GM18498 (cell line): Measurements from ENCODE around the gene ABCD1.
"Not testable (repeated sequence)": the region's sequence is repeated elsewhere in the genome, so short reads cannot be mapped to it uniquely, and the experiment has no call there.

Experiments
- ATAC-seq: cut with Tn5 transposase; IDR thresholded peaks from one replicate; pipeline ENCODE4 v1.9.1; 2021; ENCODE audit warnings: mild to moderate bottlenecking, moderate library complexity; ENCODE audit not compliant: unreplicated experiment

ABCD1 gene

DNA sequence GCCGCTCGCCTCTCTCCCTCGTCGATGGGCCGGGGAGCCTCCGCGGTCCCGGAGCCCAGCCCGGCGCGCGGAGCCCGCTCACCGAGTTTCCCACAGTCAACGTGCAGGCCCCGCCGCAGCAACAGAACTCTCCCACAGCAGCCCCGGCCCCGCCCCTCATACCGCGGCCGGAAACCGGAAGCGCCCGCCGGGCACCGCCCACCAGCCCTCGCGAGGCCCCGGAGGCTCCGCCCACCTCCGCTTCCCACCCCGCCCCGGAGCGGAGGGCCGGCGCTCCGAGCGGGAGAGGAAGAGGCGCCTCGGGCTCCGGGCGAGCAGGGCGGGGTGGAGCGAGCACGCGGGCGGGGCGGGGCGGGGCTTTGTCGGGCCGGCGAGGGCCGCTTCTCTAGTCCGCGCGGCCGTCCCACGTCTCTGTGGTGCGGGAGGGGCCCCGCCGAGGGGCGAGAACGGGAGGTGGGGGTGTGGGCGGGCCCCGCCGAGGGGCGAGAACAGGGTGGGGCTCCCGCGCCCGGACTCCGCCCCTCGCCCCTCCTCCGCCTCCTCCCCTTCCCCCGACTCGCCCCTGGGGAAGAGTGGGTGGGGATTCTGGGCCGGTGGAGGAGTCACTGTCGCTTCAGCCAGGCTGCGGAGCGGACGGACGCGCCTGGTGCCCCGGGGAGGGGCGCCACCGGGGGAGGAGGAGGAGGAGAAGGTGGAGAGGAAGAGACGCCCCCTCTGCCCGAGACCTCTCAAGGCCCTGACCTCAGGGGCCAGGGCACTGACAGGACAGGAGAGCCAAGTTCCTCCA, at the start of gene ABCD1, which contains the start of gene BCAP31:
TSS of gene ABCD1 (plus strand) at position 605 of the 787 bp plus-strand sequence. CDS start 411 bp downstream, outside the sequence.
TSS of gene BCAP31 (minus strand) at position 136 of the 787 bp plus-strand sequence. CDS start 1,143 bp downstream, outside the sequence.
- ATAC-seq, result peak; percentile 68

DNA sequence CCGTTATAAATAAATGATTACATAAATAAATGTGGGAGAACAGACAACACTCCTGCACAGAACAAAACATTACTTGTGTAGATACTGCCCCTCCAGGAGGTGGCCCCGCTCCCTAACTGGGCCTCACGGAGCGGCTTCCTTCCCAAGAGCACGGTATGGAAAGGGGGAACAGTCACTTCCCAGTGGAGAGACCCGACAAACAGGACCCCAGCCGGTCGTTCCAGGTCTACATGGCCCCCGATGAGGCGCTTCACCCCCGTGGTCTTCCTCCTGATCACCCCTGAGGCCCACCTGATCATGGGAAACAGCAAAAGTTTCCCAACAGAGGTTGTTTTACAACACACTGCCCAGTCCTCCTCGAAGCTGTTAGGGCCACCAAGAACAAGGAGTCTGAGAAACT, 43.5 kb upstream of the ABCD1 start:
- no peak for ATAC-seq

DNA sequence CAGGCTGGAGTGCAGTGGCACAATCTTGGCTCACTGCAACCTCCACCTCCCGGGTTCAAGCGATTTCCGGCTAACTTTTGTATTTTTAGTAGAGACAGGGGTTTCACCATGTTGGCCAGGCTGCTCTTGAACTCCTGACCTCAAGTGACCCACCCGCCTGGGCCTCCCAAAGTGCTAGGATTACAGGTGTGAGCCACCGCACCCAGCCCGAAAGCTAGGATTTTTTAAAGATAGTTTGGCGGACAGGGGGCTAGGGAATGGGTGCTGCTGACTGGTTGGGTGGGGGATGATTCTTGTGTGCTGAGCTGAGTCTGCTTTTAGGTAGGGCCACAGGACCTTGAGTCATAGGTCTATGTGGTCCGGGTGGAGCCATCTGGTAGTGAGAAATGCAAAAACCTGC, 41.2 kb upstream of the ABCD1 start:
- ATAC-seq, result not testable (repeated sequence)

DNA sequence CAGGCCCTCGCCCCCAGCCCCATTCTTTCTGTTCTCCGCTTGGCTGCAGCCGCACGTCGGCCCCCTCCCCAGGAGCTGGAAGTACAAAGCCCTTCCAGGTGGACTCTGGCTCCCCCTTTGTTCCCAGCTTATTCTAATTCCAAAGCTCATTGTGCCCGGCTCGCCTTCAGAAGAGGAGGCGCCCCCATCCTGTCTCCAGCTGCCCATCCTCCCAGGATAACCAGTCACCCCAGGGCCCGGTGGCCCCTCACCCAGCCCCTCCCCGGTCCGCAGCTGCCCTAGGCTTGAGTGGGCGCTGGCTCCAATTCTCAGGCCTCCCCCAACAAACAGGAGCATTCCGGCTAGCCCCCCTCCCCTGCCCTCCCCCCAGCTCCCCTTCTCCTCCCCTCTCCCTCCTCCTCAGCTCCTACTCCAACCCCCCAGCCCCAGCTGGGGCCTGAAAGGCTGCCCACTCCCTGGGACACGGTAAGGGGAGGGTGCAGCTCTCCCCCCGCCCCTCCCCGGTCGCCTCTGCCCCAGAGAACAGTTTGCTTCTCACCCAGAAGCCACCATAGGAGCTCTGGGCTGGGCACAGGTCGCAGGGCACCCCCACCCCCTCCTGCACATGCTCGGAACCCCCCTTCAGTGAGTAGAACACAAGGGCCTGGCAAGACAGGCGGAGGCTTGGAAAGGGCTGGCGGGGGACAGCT, 40.0 kb upstream of the ABCD1 start:
- ATAC-seq, result no peak

DNA sequence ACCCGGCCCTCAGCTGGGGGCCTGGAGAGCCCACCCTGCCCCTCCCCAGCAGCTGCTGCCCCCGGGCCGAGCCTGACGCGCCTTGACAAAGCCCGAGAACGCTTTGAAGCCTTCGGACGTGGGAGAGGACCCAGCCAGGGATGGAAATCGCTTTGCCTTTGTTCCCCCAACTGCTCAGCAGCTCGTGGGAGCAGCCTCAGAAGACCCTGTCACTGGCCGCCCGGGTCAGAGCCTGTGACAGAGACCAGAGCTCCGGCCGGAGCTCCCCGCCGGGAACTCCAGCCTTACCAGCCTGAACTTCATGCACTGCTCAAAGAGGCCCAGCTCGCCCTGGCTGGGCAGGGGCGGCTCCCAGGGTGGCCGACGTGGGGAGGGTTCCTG, 39.5 kb upstream of the ABCD1 start:
- no peak for ATAC-seq

DNA sequence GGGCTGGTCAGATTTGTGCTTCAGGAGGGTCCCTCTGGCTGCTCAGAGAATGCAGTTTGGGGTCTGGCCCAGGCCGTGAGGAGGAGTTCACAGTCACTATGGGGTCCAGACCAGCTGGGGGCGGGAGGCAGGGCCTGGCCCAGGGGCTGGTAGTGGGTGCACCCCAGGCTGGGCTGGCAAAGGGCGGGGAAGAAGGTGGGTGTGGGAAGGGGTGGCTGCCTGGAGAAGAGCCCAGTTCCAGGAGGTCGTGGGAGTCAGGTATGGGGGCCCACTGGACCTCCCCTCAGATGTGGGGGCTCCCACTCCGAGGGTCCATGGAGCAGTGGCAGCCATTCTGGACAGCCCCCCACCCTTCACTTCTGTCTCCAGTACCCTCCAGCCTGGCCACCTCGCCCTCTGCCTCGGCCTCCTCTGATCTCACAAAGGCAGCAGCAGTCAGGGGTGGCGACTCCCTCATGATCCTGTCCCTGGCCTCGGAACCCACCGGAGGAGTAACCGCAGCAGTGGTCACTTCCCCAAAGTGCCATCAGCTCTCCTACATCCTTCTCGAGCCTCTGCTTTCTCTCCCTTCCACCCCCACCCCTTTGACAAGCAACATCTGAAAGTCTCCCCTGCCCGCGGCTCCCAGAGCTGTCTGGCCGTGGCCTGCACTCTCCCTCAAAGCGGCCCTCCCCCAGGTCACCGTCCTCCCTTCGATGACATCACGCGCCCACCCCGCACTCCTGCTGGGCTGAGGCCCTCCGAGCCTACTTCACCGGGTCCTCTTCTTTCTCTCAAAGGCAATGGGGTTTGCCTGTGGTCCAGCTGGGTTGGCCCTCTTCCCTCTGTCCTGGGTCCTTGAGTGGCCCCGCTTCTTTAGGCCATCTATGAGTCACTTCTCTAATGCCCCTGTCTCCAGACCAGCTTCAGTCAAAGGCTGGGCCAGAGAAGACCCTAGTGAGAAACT, 38.6 kb upstream of the ABCD1 start:
- ATAC-seq, result no peak

DNA sequence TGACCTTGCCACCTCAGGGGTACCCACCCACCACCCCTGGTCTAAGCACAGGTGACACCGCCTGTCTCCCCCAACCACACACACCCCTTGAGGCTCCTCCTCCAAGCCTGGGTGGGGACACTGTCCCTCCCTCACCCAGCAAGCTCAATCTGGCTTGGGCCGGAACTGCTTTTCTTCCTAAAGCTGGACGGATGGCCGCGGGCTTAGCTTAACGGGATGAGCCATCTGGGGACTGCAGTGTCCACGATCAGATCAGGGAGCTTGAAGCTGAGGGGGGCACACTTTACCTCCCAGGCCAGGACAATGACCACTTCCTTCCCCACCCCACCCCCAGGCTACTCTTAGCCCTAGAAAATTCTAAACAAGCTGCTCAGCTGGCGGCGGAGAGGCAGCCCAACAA, 37.9 kb upstream of the ABCD1 start:
- no peak for ATAC-seq

DNA sequence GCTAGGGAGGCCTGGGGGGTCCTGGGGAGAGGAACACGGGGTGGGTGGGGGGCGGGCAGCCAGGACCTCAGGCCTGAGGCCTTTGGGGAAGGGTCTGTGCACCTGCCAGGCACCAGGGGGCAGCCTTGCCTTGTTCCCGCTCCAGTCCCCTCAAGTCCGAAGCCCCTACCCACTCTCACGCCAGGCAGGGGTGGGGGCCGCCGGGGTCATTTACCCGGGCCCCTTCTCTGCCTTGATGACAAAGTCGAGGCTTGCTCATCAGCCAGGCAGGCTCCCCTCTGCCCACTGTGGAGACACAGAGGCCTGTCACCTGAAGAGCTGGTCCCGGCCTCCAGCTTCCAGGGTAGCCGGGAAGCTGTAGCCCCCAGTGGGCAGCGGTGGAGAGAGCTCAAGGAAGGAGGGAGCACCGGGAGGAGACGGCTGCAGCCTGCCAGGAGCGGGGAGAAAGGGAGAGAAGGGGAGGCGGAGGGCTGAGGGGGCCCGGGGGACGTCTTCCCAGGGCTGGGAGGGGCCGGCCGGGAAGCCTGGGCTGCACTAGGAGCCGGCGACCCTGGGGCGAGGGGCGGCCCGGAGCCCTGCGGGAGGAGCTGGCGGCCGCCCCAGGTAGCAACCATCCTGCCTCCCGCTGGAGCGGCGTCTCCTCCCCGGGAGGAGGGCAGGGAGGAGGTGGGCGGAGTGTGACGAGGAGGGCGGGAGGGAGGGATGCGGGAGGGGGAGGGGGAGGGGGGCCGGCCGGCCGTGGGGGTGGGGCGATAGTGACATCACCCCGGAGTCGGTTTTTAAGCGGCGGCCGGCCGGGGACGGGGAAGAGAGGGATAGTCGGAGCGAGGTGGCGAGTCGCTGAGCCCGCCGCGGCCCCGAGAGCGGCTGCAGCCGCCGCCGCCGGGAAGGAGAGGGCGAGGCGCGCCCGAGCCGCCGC, 37.3 kb upstream of the ABCD1 start, which contains the start of gene SLC6A8:
TSS of gene SLC6A8 (plus strand) at position 806 of the 919 bp plus-strand sequence. CDS start 649 bp downstream, outside the sequence.
- ATAC-seq, result no peak

DNA sequence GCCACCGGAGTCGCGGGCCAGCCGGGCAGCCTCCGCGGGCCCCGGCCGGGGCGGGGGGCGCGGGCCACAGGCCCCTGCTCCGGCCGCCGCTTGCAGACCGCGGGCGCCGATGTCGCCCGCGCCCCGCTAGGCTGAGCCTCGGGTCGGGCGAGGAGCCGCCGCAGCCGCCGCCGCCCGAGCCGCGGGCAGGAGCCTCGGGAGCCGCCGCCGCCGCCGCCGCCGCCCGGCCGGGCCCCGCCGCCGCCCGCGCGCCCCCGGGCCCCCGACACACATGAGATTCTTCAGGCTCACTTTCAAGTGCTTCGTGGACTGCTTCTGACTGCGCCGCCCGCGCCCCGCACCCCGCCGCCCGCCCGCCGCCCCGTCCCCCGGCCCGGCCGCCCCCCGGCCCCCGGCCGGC, 36.6 kb upstream of the ABCD1 start:
- no peak for ATAC-seq

DNA sequence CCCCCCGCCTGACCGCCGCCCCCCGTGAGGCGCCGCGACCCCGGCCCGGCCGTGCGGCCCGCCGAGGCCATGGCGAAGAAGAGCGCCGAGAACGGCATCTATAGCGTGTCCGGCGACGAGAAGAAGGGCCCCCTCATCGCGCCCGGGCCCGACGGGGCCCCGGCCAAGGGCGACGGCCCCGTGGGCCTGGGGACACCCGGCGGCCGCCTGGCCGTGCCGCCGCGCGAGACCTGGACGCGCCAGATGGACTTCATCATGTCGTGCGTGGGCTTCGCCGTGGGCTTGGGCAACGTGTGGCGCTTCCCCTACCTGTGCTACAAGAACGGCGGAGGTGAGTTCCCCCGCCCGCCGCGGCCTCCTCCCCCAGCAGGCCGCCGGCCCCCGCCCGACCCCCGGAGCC, 36.1 kb upstream of the ABCD1 start:
- ATAC-seq, result no peak

DNA sequence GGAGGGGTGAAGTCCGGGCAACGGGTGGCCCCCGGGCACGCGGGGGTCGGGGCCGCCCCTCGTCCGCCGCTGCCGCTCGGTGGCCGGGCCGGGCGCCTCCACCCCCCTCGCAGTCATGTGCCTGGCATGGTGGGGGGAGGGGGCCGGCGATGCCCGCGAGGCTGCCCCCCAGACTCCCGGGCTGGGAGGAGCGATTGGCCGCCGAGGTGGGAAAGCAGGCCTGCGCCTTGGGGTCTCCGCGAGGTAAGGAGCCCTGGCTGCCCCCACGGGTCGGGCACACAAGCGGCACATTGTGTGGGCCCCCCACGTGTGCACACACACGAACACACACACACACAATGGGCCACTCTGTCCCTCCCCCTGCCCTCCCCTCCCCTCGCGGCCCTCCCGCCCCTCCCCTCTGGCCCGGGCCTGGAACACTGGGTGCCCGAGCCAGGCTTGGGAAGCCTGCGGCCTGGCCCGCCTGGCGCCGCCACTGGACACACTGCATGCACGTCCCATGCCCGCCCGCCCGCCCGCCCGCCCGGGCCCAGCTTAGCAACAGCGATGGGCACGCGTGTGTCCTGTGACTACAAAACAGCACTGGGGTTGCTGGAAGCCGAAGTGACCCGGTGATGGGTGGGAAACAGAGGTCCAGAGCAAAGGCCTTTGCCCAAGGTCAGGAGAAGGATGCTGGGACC, 35.6 kb upstream of the ABCD1 start:
- ATAC-seq, result no peak

DNA sequence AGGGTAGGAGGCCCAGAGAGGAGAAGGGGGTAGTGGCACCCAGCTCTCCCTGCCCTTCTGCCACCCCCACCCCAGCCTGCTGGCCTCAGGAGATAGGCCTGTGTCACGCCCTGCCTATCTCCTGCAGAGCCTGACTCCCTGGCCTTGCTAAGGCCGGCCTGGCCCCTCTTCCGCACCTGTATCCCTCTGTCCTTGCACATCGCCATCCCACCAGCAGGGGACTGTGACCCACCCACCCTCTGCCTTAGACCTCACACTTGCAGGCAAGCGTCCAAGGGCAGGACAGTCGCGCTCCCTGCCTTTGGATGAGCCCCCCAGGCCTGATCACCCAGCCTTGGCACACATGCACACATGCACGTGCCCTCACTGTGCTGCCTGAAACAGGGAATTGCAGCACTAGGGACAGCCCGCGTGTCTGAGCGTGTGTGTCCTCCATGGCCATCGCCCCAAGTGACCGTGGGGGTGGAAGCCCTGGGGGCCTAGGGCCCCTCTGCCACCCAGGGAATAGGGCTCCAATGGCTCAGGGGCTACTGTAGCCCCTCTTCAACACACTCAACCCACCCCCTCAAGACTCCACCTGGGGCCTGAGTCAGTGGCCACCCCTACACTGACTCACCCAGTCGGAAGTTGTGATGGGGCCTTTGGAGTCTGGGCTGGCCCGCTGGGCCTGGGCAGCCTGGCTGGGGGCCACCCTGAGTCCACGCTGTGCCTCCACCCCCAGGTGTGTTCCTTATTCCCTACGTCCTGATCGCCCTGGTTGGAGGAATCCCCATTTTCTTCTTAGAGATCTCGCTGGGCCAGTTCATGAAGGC, 34.8 kb upstream of the ABCD1 start:
- no peak for ATAC-seq

DNA sequence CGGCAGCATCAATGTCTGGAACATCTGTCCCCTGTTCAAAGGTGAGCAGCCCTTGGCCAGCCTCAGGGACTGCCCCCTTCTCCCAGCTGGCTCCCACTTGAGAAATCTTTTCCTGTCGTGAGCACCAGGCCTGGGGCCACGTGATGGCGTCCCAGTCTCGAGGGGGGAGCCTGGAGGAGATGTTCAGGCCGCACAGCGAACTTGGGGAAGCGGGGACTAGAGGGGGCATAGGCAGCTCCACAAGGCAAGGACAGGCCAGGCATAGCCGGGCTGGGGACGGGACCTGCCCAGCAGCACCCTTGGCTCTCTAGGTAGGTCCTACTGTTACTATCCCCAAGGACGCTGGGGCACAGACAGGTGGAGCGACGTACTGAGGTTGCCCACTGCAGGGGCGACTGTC, 34.2 kb upstream of the ABCD1 start:
- ATAC-seq, result no peak

DNA sequence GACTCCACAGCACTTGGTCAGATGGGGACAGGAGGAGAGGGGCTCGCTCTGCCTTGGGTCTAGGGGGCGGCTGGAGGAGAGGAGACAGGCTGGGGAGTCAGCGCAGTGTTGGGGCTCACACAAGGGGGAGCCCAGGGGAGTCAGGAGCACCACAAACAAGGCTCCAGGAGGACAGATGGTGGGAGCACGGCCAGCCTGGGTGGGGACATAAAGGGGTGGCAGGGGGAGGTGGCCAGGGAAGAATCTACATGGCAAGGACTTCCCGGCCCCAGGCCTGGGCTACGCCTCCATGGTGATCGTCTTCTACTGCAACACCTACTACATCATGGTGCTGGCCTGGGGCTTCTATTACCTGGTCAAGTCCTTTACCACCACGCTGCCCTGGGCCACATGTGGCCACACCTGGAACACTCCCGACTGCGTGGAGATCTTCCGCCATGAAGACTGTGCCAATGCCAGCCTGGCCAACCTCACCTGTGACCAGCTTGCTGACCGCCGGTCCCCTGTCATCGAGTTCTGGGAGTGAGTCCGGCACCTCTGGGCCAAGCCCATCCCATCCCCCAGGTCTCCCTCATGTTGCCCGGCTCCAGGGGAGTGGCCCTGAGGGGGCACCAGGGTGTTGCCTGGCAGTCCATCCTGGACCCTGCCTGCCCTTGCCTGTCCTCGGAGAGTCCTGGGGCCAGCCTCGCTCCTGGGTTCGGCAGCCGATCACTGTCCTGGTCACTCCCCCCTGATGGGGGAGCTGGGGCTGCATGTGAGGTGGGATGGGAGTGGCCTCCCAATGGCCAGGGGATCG, 33.4 kb upstream of the ABCD1 start:
- ATAC-seq, result not testable (repeated sequence)

DNA sequence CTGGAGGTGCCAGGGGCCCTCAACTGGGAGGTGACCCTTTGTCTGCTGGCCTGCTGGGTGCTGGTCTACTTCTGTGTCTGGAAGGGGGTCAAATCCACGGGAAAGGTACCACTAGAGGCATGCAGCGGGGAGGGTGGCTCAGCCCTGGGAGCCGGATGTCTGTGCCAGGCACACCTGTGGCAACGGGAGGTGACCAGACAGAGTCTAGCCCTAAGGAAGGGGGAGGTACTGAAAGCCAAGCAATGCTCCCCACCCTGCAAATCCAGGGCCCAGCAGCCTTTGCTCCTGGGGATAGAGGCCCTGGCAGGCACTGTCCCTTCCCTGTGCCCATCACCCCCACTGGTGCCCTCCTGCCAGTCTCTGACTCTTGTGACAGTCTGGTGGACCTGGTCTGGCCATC, 32.7 kb upstream of the ABCD1 start:
- no peak for ATAC-seq

DNA sequence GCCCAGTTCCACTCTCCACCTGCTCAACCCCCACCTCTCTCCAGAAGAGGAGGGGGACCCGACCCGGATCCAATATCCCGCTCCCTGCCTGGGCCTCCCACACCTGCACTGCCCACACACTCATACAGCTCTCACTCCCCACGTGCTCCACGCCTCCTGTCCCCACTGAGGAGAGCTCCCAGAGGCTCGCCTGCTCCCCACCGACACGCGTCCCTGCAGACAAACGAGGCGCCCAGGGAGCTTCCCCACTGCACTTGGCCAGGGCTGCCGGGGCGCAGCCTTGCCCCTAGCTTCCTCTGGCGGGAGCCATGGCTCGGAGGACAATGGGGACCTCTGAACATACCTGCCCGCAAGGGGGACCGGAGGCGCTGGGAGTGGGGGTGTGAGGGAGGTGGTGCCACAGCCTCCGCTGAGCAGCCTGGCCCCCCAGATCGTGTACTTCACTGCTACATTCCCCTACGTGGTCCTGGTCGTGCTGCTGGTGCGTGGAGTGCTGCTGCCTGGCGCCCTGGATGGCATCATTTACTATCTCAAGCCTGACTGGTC, 32.0 kb upstream of the ABCD1 start:
- ATAC-seq, result no peak
